Measurements from ENCODE around the gene CBL.

DNA sequence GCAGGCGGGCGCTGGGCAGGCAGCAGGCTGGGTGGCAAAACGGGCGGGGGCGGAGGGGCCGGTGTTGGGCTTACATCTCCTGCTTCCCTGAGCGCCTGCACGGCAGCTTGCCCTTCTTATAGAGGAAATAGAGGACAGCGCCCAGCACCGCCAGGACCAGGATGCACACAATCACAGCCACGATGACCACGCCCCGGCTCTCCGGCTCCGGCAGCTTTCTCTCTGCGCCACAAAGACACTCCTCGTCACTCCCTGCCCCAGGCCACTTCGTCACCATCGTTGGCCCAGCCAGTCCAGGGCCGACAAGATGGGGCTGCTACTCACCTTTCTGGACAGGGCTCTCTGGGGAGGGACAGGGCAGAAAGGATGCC lies 104.5 kb downstream of the CBL start:
- TF ChIP-seq CTCF (IDR thresholded peaks at IDR 0.05; ENCODE audit: low read depth, low read length) (no peak), POLR2A (IDR thresholded peaks at IDR 0.05; ENCODE audit: extremely low read depth, insufficient read length) (no peak), MYC (IDR thresholded peaks at IDR 0.05; ENCODE audit: low read depth, low read length) (no peak)
